H4 (cell line): ENCODE data around the gene SPAG8. TPM values are rescaled to one million over a fixed set of nuclear protein-coding genes. Genes with fewer than 3 reads are reported as not detected.

Experiments
- DNase-seq: peaks from one replicate; pipeline ENCODE4 v3.0.0-alpha.2; 2015; ENCODE audit warnings: low spot score
- total RNA-seq: library from RNA; depleted of rRNA; stranded (reverse); fragments of >200 nt; shearing (Covaris generic); gene quantifications from 2 replicates; pipeline ENCODE4 v1.2.3, GENCODE V29; 2014

Gene SPAG8
- total RNA-seq, 1 experiment from 2014 or later: 0.99 TPM

DNA sequence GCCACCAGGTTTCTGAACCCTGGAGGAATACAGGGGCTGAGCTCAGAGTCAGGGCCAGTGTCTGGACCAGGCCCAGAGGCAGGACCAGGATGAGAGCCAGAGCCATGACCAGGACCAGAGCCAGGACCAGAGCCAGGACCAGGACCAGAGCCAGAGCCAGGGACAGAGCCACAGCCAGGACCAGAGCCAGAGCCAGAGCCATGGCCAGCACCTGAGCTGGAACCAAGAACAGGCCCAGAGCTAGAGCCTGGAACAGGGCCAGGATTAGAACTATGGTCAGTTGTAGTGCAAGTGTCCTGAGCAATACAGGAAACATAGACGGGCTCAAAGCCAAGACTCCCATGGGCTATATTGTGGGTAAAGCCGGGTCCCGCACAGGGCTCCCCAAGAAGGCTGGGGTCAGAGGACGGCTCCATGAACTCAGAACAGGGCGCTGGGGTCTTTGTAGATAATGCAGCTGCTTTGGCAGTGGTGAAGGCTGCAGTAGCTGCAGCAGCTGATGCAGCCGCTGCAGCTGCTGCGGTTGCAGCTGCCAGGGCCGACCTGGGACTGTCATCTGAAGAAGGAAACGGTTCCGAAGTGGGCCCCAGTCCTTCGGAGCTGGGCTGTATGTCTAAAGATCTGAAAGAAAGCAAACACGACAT, 559 bp downstream of the SPAG8 start:
- no peak for DNase-seq

DNA sequence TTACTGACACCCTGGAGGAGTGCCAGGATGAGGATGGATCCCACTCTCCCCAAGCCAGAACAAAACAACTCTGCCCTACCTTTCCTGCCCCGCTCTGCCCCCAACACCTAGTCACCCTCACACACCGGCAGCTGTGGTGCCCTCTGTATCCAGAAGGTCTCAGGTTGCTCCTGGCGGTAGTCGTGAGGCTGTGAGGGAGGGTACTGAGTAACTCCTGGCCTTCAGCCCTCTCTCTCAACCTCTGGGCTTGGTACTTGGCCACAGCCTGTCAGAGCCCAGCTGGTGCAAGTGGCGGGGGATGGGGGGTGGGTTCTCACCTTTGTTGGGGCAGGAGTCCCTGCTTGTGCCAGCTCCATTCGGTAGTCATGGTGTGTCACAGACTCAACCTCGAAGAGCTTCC, 1.9 kb downstream of the SPAG8 start:
- DNase-seq: no peak

GRCh38 chr9:35808433-35808832, 3.6 kb downstream of the SPAG8 start:
- no peak for DNase-seq

DNA sequence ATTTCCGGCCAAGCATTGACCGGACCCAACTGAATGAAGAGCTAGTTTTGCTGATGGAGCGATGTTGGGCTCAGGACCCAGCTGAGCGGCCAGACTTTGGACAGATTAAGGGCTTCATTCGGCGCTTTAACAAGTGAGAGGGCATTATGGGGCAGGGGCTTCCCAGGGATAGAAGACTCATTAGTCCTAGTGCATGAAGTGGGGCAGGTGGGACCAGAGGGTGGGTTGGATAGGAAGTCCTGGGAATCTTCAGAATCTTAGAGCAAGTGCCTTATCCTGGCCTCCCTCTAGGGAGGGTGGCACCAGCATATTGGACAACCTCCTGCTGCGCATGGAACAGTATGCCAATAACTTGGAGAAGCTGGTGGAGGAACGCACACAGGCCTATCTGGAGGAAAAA, 6.0 kb downstream of the SPAG8 start:
- no peak for DNase-seq

GRCh38 chr9:35801328-35802128, 10.5 kb downstream of the SPAG8 start:
- no peak for DNase-seq

- DNase-seq: no peak
Measured at GRCh38 chr9:35800530-35800929, 11.5 kb downstream of the SPAG8 start.

GRCh38 chr9:35798658-35799374, 13.2 kb downstream of the SPAG8 start:
- peak; percentile 84 for DNase-seq

GRCh38 chr9:35797311-35798109, 14.6 kb downstream of the SPAG8 start:
- no peak for DNase-seq

DNA sequence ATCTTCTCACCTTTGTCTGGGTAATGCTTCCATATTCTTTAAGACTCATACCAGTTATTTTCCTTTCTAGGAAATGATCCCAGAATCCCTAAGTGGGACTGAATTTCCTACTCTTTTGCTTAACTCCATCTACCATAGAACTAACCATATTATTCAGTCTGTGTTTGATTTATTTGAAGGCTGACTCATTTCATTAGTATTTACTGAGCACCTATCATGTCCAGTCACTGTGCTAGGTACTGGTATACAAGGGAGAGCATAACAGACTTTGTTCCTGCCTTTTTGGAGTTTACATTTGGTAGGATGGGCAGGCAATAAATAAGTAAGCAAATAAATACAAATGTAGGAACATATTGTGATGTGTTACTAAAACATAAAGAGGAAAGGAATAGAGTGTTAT, 16.4 kb downstream of the SPAG8 start:
- no peak for DNase-seq

DNA sequence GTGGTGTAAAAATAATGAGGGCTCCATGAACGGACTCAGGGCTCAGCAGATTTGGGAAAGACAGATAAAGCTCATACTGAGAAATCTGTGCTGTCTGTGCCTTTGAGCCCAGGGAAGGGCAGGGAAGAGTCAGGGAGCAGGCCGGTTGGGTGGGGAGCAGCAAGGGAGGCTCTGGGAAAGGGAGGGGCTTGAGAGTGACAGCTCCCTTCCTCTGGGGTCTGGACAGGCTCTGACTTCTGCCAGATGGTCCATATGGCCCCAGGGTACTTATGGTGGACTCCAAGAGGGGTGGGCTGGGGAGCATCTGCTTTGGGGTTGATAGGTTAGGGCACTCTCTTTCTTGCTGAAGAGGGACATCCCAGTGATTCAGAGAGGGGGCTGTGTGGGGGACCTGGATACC, 18.6 kb downstream of the SPAG8 start:
- DNase-seq: no peak

DNA sequence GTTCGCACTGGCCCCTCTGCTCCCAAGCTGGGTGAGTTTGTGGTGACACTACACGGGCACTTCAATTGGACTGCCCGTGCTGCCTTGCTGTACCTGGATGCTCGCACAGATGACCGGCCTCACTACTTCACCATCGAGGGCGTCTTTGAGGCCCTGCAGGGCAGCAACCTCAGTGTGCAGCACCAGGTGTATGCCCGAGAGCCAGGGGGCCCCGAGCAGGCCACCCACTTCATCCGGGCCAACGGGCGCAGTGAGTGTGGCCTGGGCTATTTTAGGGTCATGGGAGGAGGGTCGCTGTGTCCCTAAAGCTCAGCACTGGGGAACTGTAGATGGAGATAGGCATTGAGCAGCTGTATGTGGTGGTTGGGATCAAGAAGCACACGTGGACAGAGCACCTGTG, 19.2 kb downstream of the SPAG8 start:
- DNase-seq: no peak

DNA sequence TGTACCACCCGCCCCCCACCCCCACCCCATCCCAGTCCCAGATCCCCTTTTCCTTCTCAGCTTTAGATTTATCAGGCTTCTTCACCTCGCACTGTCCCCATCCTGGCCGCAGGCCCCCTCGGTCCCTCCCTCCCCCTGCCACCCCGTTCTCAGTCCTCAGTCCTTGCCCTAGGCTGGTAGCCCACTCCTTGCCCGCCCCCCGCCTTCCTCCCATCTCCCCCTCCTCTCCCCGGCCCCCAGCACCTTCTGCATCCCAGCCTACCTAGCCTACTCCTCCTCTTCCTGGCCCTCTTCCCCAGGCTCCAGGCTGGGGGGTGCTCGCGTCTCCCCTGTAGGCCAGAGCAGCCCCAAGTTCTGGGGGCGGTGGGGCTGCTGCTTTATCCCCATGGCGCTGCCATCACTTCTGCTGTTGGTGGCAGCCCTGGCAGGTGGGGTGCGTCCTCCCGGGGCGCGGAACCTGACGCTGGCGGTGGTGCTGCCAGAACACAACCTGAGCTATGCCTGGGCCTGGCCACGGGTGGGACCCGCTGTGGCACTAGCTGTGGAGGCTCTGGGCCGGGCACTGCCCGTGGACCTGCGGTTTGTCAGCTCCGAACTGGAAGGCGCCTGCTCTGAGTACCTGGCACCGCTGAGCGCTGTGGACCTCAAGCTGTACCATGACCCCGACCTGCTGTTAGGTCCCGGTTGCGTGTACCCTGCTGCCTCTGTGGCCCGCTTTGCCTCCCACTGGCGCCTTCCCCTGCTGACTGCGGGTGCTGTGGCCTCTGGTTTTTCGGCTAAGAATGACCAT, 19.8 kb downstream of the SPAG8 start:
- no peak for DNase-seq

DNA sequence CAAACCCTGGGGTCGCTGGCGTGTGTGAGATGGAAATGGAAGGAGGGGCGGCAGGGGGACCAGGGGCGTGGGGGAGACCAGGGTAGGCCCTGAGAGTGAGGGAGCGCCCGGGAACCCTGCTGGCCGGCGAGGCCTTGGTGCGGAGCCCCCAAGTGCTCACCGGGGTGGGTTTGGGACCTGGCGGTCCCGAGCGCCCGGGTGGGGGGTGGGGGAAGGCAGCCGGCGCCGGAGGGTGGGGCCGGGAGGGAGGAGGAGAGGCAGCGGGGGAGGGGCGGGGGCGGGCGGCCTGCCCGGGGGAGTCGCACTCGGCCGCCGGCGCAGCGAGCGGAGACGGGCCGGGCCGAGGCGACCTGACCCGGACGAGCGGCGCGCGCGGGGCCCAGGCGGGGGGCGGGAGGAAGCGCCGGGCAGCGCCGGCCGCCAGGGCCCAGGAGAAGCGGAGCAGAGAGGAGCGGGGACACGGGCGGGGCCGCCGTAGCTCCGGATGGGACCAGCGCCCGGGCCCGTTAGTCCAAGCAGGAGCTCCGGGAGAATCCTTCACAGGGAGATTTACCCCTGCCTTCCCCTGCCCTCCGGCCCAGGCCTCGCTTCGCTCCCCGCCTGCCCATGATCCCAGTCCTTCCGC, 20.7 kb downstream of the SPAG8 start, which contains the start of gene NPR2:
TSS of gene NPR2 (plus strand) at position 295 of the 625 bp plus-strand sequence. CDS start 818 bp downstream, outside the sequence.
- no peak for DNase-seq

DNA sequence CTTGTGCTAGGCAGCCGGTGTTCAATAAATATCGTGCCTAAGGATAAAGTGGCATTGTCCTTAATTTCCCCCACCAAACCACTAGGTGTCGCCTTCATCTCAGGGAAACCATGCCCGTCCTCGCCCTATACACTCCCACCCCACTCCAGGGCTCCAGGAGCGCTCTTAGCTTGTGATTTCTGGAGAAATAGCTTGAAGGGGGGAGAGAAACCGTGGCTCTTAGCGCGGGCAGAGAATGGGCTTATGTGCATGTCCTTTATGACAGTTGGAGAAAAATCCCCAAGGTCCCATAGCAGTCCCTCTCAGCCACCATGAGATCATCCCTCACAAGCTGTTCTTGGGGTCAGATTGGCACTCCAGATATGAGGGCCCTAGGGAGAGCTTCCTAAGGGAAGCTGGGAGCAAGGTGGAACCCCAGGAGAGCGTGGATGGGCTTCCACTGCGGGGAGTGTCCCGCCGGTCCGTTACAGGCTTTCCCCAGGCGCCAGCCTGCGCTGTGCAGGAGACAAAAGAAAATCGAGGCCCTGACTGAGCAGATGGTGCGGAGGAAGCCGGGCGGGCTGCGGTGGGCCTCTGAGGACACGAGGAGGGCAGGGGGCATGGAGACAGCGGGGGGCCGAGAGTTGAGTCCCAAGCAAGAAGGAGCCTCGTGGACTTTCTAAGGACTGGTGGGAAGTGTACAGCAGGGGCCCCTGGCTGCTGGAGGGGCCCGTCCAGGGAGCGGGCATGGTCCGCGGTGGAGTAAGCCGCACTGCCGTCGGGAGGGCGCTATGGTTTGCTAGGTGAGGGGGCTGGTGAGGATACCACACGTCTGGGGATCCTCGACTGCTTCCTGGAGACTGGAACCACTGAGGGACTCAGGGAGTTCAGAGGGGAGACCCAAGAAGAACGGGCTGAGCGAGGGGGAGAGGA, 21.4 kb downstream of the SPAG8 start:
- peak; percentile 77 for DNase-seq

GRCh38 chr9:35790025-35790384, 22.1 kb downstream of the SPAG8 start:
- no peak for DNase-seq

DNA sequence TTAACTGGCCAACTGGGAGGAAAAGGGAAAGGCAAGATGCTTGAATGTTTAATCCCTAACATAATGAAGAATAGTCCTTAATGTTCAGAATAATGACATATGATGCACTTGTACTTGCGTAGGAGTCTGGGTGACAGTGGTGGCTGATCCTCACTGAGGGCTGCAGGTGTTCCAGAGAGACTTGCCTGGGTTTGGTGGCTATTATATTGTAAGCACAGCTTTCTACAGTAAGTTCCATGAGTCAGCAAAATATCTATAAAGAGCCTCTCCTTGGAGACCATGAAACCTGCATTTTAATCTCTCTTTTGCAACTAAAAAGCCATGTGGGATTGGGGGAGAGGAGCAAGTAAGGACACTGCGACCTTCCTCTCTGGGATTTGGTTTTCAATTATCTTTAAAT, 22.5 kb downstream of the SPAG8 start:
- DNase-seq: no peak

- DNase-seq: no peak
Measured at GRCh38 chr9:35783418-35783817, 28.6 kb downstream of the SPAG8 start.

GRCh38 chr9:35781066-35781465, 31.0 kb downstream of the SPAG8 start:
- no peak for DNase-seq

- DNase-seq: no peak
Measured at GRCh38 chr9:35778496-35778895, 33.6 kb downstream of the SPAG8 start.

DNA sequence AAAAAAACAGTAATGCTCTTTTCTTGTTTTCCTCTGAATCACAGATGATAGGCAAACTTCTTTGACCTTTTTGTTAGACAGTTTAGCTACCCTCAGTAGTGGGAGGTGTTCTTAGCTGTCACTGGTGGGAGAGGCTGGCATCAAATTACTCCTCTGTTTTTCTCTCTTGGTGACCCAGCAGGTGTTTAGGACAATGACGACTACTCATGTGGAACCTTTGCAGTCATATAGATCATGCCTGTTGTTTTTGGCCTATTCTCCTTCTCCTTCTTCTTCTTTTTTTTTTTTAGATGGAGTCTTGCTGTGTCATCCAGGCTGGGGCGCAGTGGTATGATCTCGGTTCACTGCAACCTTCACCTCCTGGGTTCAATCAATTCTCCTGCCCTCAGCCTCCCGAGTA, 36.0 kb downstream of the SPAG8 start:
- DNase-seq: no peak
